UCSD-AML1 (cell line): ENCODE data around the gene H1-8.
"Not testable (repeated sequence)": the region's sequence is repeated elsewhere in the genome, so short reads cannot be mapped to it uniquely, and the experiment has no call there.

Experiments
- DNase-seq: peaks from one replicate; lab custom pipeline; 2025; ENCODE audit not compliant: unreplicated experiment; lab: John Stamatoyannopoulos, UW

Gene H1-8

GRCh38 chr3:129531699-129532098 is 11.3 kb upstream of the H1-8 start:
- no peak for DNase-seq

GRCh38 chr3:129532261-129532660 is 10.7 kb upstream of the H1-8 start:
- DNase-seq = no peak

- no peak for DNase-seq
These were observed 9.6 kb upstream of the H1-8 start for GRCh38 chr3:129533406-129533805.

- DNase-seq = no peak
These were observed 8.4 kb upstream of the H1-8 start for GRCh38 chr3:129534428-129535027.

- no peak for DNase-seq
These were observed 7.9 kb upstream of the H1-8 start for GRCh38 chr3:129535075-129535474.

GRCh38 chr3:129536374-129536667 is 6.7 kb upstream of the H1-8 start:
- DNase-seq = no peak

GRCh38 chr3:129536804-129537203 is 6.2 kb upstream of the H1-8 start:
- DNase-seq = no peak

- no peak for DNase-seq
These were observed 3.8 kb upstream of the H1-8 start for GRCh38 chr3:129539206-129539605.

GRCh38 chr3:129540776-129541516 is 2.0 kb upstream of the H1-8 start:
- no peak for DNase-seq

- DNase-seq = no peak
These were observed 228 bp upstream of the H1-8 start for GRCh38 chr3:129542747-129543146.

- DNase-seq = no peak
These were observed 1.0 kb downstream of the H1-8 start for GRCh38 chr3:129543999-129544398.

- not testable (repeated sequence) for DNase-seq
These were observed 3.0 kb downstream of the H1-8 start for GRCh38 chr3:129545951-129546350.

GRCh38 chr3:129547241-129547640 is 4.3 kb downstream of the H1-8 start:
- DNase-seq = no peak

- DNase-seq = no peak
These were observed 5.4 kb downstream of the H1-8 start for GRCh38 chr3:129548104-129548965.

- no peak for DNase-seq
These were observed 6.2 kb downstream of the H1-8 start for GRCh38 chr3:129549006-129549800.

- no peak for DNase-seq
These were observed 6.8 kb downstream of the H1-8 start for GRCh38 chr3:129549805-129550204.

GRCh38 chr3:129552287-129553050 is 9.5 kb downstream of the H1-8 start:
- DNase-seq = no peak

- no peak for DNase-seq
These were observed 10.2 kb downstream of the H1-8 start for GRCh38 chr3:129553171-129553570.

- no peak for DNase-seq
These were observed 10.7 kb downstream of the H1-8 start for GRCh38 chr3:129553719-129554118.

- DNase-seq = no peak
These were observed 11.6 kb downstream of the H1-8 start for GRCh38 chr3:129554356-129555152.
